HG02763 (cell line): ENCODE results near the gene LBX2.

Source experiments
- ATAC-seq: cut with Tn5 transposase; IDR thresholded peaks from one replicate; pipeline ENCODE4 v1.9.1; 2021; ENCODE audit warnings: mild to moderate bottlenecking, moderate library complexity; ENCODE audit not compliant: unreplicated experiment

Gene LBX2

DNA sequence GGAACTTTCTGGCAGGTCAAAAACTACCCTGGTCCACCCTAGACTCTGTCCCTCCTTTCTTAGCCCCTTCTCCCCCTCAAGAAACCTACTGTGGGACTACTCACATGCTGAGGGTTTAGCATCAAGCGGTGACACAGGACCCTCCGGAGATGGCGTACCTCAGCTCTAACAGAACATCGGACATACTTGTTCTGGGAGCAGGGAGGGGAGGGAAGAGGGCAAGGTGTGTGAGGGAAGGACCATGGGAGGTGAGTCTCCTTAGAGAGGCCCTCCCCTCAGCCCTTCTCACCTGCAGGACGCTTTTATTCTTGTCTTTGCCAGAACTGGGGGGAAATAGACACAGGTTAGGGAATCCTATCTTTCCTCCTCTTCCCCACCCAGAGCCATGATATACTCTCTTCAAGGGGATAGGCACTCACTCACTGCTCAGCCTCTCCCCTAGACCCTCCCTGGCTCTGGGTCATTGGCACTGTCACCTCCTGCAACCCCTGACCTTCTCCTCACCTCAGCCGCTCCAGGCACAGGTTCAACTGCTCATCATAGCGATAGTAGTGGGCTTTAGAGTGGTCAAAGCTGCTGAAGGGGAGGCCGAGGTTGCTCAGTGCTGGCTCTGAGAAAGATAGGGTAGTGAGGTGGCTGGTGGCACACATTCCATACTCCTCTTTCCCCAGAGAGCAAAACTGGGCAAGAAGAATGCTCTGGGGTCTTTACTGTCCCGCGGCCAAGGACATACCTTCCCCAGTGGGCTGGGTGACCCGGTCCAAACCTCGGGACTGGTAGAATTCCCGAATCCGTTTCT lies 6.2 kb upstream of the LBX2 start:
- ATAC-seq: no peak

- no peak for ATAC-seq
Observed at GRCh38 chr2:74504591-74504990, 5.2 kb upstream of the LBX2 start.

DNA sequence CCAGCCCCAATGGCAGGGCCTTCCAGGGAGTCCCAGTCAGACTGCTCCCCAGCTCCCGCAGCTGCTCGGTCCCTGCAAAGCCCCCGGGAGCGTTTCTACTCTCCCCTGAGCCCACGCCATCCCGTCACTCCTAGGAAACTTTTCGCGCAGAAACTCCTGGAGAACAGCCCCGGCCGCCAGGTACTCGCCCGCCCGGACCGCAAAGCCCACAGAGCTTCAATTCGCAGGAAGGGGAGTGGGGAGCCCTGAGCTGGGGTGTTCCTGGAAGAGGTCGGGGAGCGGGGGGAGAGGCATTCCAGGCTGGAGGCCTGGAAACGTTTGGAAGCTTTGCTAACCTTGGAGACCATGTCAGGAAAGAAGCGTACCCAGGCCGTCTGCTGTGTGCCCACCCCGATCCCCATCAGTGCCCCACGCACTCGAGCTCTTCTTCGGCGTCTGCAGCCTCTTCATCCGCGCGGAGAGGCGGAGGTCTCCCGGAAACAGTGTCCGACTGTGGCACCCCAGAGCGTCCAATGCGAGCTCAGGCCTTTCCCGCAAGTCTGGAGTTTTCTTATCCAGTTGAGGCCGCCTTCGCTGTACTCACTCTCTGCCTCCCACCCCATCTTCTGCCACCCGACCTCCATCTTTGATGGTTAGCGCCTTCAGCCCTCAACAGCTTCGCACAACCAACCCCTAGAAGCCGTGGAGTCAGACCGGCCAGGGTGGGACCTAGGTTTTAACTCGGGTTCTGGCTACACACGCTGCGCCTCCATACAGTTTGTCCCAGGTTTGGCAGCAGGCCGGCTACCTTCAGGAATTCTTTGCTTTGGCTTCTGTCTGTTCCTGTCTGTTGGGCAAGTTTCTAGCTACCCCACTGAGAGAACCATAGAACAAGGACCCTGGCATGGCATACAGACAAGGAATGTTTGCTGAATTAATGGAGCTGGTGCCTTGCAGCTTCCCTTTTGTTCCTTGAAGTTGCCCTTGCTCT lies 4.4 kb upstream of the LBX2 start:
- ATAC-seq: no peak

GRCh38 chr2:74502720-74503505 lies 3.5 kb upstream of the LBX2 start:
- ATAC-seq: peak; percentile 27

- no peak for ATAC-seq
Observed at GRCh38 chr2:74502147-74502719, 2.8 kb upstream of the LBX2 start.

DNA sequence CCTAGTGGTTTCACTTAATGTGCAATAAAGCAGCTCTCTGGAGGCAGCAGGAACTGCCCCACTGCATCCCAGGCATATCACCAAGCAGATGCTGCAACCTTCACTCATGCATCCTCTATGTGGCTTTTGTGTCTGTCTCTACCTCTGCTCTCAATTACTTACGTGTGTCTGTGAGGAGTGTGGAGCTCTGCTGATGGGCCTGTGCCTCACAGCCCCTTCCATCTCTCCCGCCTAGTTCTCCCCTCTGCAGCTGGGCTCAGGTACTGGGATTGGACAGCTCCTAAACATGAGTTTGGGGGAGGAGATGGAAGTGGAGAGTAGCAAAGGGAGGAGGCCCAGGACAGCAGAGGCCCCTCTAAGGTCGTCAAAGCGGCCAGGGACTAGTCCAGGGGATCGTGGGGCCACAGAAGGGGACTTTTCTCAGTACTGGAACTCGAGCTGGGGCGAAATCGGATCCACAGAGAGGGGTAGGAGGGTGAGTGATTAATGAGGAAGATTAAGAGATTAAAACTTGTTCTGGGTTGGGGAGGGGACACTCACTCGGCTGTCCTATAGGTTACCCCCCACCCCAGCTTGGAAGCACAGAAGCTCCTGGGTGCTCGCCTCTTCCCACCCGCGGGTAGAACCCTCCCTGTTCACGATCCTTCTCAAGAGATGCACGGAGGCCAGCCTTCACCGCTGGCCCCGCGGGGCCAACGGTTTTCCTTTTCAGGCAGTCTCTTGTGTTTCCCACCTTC lies 2.1 kb upstream of the LBX2 start:
- ATAC-seq: no peak

DNA sequence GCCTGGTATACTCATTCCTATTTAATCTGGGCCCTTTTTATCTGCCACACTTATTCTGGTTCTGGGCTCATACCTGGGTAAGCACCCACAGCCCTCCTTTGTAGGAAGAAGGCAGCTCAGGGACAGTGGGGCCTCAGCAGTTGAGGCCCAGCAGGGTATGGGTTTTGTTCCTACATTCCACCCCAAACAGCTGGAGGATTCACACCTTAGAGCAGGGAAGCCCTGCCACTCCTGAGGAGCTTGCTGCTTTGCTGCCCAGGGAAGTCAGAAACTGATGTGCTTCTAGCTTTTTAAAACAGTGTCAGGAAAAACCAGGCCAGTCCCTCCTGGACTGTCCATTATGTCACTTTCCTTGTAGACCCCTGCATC lies 1.2 kb upstream of the LBX2 start:
- ATAC-seq: no peak

- no peak for ATAC-seq
Observed at GRCh38 chr2:74499940-74500577, 656 bp upstream of the LBX2 start.

GRCh38 chr2:74498500-74499266 lies 720 bp downstream of the LBX2 start:
- ATAC-seq: no peak

- no peak for ATAC-seq
Observed at GRCh38 chr2:74497777-74498499, 1.5 kb downstream of the LBX2 start.

DNA sequence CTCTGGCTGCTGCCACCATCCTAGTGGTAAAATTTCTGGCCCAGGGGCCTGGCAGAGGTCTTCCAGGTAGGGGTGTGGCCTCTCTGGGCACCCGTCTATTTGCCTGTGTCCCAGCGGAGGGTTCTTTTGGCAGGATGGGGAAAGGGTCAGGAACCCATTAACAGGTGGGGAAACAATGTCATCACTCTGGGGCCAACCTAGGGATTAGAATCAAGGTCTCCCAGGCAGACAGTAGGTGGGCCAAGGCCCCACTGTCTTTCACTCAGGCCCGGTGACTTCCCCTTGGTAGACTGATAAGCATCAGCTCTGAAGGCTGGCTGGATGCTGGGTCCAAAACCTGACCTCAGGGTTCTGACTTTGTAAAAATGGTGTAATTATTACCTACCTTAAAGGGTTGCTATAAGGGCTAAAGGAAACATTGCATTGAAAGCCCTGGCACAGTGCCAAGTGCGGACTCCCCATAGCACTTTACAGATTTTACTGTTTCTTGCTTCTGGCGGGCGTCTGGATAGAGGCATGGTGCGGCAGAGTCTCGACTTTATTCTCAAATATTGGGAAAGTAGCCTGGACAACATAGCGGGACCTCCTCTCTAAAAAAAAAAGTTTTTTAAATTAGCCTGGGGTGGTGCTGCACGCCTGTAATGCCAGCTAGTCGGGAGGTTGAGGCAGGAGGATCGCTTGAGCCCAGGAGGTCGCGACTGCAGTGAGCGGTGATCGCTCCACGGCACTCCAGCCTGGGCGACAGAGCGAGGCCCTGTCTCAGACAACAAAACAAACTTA lies 2.2 kb downstream of the LBX2 start:
- ATAC-seq: no peak

- no peak for ATAC-seq
Observed at GRCh38 chr2:74495440-74495839, 4.0 kb downstream of the LBX2 start.

DNA sequence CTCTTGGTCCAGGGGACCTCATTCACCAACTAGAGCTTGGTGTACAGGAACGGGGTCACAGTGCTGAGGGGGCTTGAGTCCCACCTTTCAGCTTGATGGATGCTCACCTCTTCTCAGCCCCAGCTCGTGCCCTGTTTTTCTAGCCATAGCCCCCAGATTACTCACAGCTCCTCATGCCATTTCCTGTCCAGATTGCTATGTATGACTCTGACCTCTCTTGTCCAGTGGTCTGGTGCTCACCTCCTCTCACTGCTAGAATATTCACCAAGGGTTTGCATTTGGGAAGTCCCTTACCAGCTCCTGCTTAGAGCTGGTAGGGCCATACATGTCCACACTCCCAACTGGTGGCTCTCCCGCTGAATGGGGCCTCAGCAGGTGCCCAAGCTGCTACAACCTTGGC lies 5.9 kb downstream of the LBX2 start:
- ATAC-seq: no peak

DNA sequence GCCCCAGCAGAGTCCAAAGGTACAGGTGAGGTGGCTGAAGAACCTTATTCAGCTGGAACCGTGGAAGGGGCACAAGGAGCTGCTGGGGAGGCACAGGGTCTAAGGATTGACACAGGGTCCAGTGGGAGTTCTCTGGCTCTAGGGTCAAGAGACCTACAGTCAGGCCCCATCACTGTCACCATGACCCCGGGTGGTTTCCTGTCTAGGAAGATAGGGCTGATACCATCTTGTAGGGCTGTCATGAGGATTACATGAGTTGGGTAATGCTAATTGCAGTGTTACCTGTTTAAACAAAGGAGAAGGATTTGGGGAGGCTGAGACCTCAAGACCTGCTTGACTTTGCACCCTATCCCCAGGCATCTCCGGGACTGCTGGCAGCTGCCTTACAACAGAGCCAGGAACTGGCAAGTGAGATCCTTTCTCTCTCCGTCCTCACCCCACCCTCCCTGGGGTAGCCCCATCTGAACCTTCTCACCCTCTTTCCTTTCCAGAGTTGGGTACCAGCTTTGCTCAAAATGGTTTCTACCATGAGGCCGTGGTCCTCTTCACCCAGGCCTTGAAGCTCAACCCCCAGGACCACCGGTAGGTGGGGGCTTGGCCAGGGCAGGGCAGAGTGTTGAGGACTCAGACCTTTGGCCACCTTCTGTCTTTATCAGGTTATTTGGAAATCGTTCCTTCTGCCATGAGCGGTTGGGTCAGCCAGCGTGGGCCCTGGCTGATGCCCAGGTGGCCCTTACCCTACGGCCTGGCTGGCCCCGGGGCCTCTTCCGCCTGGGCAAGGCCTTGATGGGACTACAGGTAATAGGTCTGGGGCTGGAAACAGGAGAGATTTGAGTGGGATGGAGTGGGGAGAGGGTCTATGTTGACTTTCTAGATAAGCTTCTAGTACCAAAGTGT lies 7.5 kb downstream of the LBX2 start:
- no peak for ATAC-seq

GRCh38 chr2:74489906-74490305 lies 9.5 kb downstream of the LBX2 start:
- no peak for ATAC-seq

DNA sequence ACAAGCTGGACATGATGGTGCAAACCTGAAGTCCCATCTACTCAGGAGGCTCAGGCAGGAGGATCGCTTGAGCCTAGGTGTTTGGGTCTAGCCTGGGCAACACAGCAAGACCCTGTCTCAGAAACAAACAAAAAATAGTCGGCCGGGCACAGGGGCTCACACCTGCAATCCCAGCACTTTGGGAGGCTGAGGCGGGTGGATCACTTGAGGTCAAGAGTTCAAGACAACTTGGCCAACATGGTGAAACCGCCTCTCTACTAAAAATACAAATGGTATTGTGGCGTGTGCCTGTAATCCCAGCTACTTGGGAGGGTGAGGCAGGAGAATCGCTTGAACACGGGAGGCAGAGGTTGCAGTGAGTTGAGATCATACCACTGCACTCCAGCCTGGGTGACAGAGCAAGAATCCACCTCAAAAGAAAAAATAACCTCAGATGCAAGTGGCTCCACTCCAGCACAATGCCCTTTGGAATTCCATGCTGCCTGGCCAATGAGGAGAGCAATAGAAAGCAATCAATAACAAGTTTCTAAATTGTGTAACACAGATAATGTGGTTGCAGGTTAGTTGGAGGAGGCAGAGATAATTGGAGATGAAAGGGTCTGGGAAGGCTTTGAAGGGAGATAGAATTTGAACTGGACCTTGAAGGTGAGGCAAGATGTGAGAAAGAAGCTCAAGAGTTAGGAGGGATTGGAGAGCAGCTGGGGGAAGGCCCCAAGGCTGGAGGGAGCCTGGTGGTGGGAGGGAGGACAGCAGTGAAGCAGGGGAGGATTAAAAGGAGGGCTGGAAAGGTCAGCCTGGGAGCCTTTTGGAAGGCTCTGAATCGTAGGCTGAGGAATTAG lies 10.5 kb downstream of the LBX2 start:
- no peak for ATAC-seq
